HG03521 (cell line): Measurements from ENCODE around the gene DNAH8.
A peak's percentile ranks its signal among the peaks of the same experiment; 100 is the strongest.

Source experiments
- ATAC-seq: cut with Tn5 transposase; IDR thresholded peaks from one replicate; pipeline ENCODE4 v1.9.1; 2021; ENCODE audit warnings: mild to moderate bottlenecking, moderate library complexity; ENCODE audit not compliant: unreplicated experiment

Gene DNAH8

DNA sequence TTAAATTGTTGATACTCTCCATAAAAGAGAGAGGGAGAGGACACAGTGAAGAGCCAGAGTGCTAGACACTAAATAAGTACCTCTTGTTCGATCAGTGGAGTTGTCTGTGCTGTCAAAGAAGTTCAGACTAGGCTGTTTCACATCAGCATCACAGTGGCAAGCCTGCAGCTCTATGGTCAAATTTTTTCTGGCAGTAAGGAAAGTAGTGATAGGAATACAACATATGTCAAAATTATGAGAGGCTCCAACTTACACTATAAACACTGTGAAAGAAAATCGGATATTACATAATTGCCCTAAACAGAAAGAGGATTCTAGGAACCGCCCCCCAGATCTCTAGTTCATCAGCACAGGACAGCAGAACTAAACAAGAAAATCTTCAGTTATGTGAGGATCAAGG lies 23.1 kb downstream of the DNAH8 start:
- no peak for ATAC-seq

GRCh38 chr6:38739532-38739931 lies 24.4 kb downstream of the DNAH8 start:
- no peak for ATAC-seq

GRCh38 chr6:38749473-38749872 lies 34.4 kb downstream of the DNAH8 start:
- no peak for ATAC-seq

DNA sequence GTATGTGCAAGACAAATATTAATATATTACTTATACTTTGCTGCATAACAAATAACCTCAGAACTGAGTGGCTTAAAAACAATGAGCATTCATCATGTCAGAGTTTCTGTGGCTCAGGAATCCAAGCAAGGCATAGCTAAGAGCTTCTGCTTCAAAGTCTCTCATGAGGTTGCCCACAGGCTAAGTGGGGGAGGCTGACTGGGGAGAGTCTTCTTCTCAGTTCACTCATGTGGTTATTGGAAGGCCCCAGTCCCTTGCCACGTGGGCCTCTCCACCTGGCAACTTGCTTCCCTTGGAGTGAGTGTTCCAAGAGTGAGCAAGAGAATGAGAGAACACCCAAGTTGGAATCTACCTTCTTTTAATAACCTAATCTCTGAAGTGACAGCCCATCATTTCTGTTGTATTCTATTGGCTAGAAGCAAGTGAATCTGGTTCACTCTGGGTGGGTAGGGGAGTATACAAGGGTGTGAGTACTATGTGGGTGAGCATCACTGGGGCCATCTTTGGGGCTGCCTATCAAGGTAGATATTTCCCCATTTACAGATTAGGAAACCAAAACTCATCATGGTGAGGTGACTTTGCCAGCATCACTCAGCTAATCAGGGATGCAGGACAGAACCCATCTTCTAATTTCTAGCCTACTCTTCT lies 36.0 kb downstream of the DNAH8 start:
- no peak for ATAC-seq

DNA sequence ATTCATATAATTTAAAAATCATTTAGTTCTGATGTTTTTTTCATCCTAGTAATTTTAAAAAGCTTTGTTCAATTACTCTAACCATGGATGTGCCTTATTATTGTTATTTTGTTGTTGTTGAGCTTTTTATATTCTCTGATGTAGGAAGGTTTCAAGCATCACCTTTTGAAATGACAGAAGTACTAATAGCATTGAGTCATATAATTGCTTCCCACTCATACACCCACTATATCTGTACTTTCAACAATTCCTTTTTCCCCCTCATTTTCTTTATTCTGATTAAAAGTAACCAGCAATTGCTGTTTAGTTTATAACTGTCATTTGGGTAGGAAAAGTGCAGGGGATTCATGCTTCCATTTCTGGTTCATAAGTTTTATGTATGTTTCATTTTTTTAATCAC lies 38.6 kb downstream of the DNAH8 start:
- ATAC-seq = no peak

DNA sequence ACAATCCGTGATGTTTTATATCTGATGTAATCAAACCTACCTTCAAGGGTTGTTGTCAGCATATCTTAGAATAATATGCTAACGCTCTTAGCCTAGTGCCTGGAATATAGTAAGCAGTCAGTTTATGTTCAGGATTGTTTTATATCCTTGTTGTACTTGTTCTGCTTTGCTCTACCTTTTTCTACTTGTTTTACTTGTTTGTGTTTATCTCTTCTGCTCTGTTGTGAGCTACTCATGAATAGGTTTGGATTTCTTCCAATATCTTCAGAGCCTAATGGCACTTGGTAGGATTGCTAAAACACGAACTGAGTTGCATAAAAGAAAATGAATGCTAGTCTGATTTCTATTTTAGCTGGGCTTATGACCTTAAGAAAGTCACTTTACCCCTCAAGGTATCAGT lies 40.1 kb downstream of the DNAH8 start:
- ATAC-seq = no peak

DNA sequence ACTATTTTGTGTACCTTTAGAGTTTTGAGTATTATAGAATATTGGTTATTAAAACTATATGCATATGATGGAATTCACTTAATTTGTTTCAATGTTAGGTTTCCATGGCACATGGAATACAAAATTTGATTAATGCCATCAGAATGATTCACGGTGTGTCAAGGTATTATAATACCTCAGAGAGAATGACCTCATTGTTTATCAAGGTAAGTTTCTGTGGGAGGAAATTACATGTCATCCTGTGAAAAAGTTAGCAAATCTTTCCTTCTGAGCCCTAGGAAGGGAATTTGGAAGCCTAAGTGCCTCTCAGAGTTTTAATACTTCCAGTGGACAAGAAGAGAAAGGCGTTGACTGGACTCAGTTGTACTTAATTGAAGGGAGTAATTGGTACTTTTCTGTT lies 40.8 kb downstream of the DNAH8 start:
- ATAC-seq = no peak

- ATAC-seq = no peak
Observed at GRCh38 chr6:38760097-38760496, 45.0 kb downstream of the DNAH8 start.

GRCh38 chr6:38762848-38763247 lies 47.7 kb downstream of the DNAH8 start:
- no peak for ATAC-seq

- ATAC-seq = no peak
Observed at GRCh38 chr6:38767560-38767959, 52.4 kb downstream of the DNAH8 start.

DNA sequence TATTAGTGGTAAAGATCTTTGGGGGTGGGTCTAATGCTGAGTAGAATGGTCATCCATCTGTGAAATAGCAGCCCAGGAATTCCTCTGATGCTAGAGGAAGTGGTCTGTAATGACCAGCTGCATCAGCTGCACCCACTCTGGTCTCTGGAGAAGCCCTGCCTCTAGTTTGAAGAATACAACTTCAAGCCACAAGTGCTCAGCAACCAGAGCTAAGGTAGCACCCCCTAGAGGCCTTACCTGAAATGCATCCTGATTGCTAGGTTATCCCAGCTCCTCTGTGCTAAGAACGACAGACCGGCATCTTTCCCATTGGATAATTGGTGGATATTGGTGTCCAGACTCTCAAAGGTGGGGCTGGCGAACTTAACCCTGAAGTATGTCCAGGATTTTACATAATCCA lies 58.2 kb downstream of the DNAH8 start:
- ATAC-seq = no peak

DNA sequence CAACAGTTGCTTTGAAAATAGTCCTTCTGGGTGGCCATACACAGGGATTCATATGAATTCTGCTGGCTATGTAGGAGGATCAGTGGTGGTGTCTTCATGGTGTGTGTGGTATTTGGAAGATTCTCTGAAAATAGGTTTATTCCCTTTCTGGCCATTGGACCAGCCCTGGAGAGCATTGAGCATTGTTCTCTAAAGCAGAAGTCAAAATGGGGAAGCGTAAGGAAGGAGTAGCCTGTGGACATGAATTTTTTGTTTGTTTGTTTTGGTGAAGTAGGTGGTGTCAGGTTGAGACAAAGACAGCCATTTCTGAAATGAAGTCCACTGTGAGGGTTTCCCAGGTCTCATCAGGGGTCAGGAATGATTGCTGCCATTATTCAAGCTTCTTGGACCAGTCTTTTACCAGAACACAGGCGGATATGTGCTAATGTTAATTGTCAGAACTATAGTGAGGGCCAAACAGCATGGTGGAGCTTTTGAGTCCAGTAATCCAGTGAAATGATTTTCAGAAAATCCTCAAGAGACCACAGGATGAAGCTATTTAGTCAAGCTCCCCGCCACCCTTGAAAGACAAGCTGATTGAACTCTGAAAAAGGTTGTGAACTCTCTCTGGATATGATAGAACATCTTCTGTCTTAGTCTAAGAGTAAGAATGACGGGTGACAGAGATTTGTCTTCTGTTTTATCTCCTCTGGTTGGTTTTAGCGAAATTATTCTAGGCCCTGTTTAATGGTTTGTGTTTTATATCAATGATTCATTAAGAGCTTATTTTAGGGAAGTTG lies 60.0 kb downstream of the DNAH8 start:
- ATAC-seq = no peak

DNA sequence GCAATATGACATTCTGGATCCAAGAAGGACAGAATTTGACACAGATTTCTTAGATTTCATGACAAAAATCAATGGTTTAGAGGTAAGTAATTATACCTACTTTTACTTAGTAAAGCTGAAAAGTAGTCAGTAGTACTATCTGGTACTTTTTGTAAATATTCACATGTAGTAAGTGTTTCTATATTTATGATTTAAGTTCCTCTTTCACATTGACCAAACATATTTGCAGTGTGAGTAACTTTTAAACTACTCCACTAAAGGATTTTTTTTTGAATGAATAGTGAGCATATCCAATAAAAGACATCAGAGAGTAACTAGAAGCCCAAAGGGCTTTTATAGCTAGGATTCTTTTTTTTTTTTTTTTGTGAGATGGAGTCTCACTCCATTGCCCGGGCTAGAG lies 60.8 kb downstream of the DNAH8 start:
- peak; percentile 36 for ATAC-seq

GRCh38 chr6:38776515-38776914 lies 61.4 kb downstream of the DNAH8 start:
- ATAC-seq = no peak

DNA sequence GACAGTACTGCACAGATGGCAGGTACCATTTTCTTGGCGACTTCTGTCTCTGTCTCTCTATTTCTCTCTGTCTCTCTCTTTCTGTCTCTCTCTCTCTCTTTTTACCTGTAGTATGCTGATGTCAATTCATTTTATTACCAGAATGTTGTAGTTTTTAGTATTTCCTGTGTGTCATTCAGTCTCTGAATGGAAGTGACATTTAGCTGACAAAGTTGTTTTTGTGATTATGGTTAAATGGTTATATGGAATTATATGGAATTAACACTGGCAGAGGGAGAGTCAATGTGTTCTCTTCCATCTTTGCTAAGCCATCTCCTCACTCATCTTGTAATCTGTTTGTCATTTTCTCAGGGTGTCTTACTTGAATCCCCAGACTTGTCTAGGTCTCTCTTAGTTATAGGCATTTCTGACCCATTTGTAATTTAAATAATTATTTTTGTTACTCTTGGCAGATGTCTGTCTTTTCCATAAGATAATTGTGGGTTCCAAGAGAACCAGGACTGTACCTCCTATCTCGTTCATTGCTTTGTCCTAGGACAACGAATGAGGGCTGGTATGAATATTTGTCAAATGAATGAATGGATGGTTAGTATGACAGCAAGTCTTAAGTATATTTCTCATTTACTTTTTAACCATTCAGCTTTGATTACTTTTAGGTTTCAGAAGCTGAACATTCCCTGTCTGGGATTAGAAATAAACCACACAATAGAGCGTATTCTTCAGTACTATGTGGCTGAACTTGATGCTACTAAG lies 64.4 kb downstream of the DNAH8 start:
- no peak for ATAC-seq

GRCh38 chr6:38782616-38783015 lies 67.5 kb downstream of the DNAH8 start:
- no peak for ATAC-seq

GRCh38 chr6:38783443-38784228 lies 68.5 kb downstream of the DNAH8 start:
- no peak for ATAC-seq

DNA sequence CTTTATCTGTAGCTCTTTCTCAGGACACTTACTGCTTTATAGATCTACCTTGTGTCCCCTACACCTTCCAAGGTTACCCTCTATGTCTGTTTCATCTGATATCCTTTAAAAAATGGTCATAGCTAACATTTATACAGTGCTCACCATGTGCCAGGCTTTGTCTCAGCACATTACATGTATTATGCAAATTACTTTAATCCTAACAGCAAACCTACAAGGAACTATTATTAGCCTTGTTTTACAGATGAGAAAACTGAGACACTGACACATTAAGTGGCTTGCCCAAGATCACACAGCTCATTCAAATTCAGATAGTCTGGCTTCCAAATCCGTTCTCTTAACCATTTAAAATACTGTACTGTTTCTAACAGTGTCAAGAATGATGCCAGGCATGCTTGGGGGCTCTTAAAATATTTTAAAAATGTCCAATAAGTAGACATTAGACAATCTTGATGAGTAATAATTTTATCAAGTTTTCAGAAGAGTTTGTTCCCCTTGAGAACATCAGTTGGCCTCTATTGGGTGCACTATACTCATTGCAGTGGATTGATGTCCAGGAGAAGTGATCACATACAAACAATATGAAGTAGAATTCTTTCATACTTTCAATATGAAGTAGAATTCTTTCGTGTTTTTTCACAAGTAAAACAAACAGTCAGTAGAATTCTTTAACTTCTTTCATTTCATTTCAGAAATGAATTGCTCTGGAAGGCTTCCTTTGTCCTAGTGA lies 69.6 kb downstream of the DNAH8 start:
- ATAC-seq = no peak

DNA sequence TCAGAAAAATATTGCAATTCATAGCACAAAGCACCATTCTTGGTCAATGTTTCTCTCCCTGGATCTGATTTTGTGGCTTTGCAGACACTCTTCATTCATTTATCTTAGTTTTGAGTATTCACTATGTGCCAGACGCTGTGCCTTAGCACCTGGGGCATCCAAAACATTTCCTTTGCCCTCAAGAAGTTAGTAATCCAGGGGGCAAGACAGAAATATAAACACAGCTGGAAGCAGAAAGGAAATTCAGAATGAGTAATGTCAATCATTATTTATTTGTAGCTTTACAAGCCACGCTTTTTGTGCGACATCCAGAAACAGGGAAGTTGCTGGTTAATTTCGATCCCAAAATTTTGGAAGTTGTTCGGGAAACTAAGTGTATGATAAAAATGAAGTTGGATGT lies 71.4 kb downstream of the DNAH8 start:
- no peak for ATAC-seq

DNA sequence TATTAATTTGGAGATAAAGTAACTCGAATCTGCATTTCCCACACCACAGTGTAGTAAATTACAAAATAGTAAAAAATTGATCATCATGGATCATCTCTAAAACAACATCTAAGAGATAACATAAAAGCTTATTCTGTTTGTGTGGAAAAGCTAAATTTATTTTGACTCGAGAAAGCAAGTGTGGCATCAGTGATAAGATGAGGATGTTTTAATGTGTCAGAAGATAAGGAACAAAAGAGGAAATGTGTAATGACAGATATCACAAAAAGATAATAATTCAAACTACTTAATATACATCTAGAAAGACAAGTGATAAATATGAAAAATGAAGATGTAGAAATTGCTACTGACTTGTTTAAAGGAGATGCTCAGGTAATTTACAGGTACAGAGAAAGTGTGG lies 74.1 kb downstream of the DNAH8 start:
- no peak for ATAC-seq

GRCh38 chr6:38792356-38792755 lies 77.2 kb downstream of the DNAH8 start:
- no peak for ATAC-seq
